Fibroblast of mammary gland (primary cell): ENCODE results near the gene ARHGEF26.
"Not testable (repeated sequence)": the region's sequence is repeated elsewhere in the genome, so short reads cannot be mapped to it uniquely, and the experiment has no call there.

Experiments used
- DNase-seq: peaks from one replicate; pipeline ENCODE4 v3.0.0-alpha.2; 2010; ENCODE audit warnings: low read depth
- H3K4me3 ChIP-seq: 2 replicates; pipeline ENCODE4 v1.5.1; 2011; ENCODE audit warnings: low read depth, mild to moderate bottlenecking, low read length, moderate library complexity; ENCODE audit not compliant: control insufficient read depth
- CTCF ChIP-seq: conservative IDR thresholded peaks from 2 replicates; pipeline ENCODE4 v1.5.1; 2011; ENCODE audit warnings: low read depth, low read length, inconsistent platforms; ENCODE audit not compliant: control insufficient read depth, insufficient read depth

The ARHGEF26 gene

GRCh38 chr3:154086286-154086685 lies 34.9 kb upstream of the ARHGEF26 start:
- no peak overlapping the region for H3K4me3 ChIP-seq
- TF ChIP-seq CTCF: no peak
- DNase-seq: no peak

GRCh38 chr3:154087756-154088480 lies 33.3 kb upstream of the ARHGEF26 start:
- DNase-seq, H3K4me3 ChIP-seq: not testable (repeated sequence)

GRCh38 chr3:154089421-154090420 lies 31.5 kb upstream of the ARHGEF26 start:
- no peak for DNase-seq
- no peak overlapping the region for H3K4me3 ChIP-seq
- no peak for TF ChIP-seq CTCF

GRCh38 chr3:154094051-154094450 lies 27.1 kb upstream of the ARHGEF26 start:
- TF ChIP-seq CTCF: no peak
- H3K4me3 ChIP-seq: no peak overlapping the region
- no peak for DNase-seq

- DNase-seq: peak; percentile 60
- peak; percentile 63 for TF ChIP-seq CTCF
- H3K4me3 ChIP-seq: no peak overlapping the region
Measured at GRCh38 chr3:154095832-154096421, 25.3 kb upstream of the ARHGEF26 start.

- TF ChIP-seq CTCF: no peak
Measured at GRCh38 chr3:154098376-154098775, 22.8 kb upstream of the ARHGEF26 start.

More at GRCh38 chr3:154098376-154098775, 22.8 kb upstream of the ARHGEF26 start:
- H3K4me3 ChIP-seq: no peak overlapping the region
- no peak for DNase-seq
